Skeletal muscle satellite cell (primary cell): ENCODE measurements around the gene EPHA6.
"Not testable (repeated sequence)": the region's sequence is repeated elsewhere in the genome, so short reads cannot be mapped to it uniquely, and the experiment has no call there.

Source experiments
- H3K27me3 ChIP-seq: 2 replicates; pipeline ENCODE4 v1.7.0; 2013; ENCODE audit warnings: low read length; ENCODE audit not compliant: control insufficient read depth, insufficient read depth
- H3K36me3 ChIP-seq: 2 replicates; pipeline ENCODE4 v1.7.0; 2013; ENCODE audit warnings: mild to moderate bottlenecking, control low read depth, low read length; ENCODE audit not compliant: insufficient read depth
- H3K4me1 ChIP-seq: 2 replicates; pipeline ENCODE4 v1.7.0; 2013; ENCODE audit warnings: low read length; ENCODE audit not compliant: control insufficient read depth, insufficient read depth
- H3K4me2 ChIP-seq: 2 replicates; pipeline ENCODE4 v1.7.0; 2013; ENCODE audit warnings: mild to moderate bottlenecking, low read length
- H3K4me3 ChIP-seq: 2 replicates; pipeline ENCODE4 v1.7.0; 2013; ENCODE audit warnings: low read length
- H3K9ac ChIP-seq: 2 replicates; pipeline ENCODE4 v1.7.0; 2013; ENCODE audit warnings: mild to moderate bottlenecking, low read depth, low read length, moderate library complexity
- H3K9me3 ChIP-seq: replicated peaks from 2 replicates; pipeline ENCODE4 v1.7.0; 2013; ENCODE audit warnings: mild to moderate bottlenecking, control low read depth, low read length

EPHA6 gene

DNA sequence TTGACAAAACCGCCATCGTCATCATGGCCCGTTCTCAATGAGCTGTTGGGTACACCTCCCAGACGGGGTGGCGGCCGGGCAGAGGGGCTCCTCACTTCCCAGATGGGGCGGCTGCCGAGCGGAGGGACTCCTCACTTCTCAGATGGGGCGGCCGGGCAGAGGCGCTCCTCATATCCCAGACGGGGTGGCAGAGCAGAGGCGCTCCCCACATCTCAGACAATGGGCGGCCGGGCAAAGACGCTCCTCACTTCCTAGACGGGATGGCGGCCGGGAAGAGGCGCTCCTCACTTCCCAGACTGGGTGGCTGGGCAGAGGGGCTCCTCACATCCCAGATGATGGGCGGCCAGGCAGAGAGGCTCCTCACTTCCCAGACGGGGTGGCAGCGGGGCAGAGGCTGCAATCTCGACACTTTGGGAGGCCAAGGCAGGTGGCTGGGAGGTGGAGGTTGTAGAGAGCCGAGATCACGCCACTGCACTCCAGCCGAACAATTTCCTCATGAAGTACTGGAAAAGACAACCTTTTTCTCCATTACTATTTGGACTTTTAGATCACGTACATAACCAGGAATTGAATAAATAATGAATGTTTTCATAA lies 666.4 kb downstream of the EPHA6 start:
- not testable (repeated sequence) for H3K9me3 ChIP-seq, H3K4me3 ChIP-seq, H3K27me3 ChIP-seq, H3K4me2 ChIP-seq, H3K4me1 ChIP-seq, H3K9ac ChIP-seq, H3K36me3 ChIP-seq

DNA sequence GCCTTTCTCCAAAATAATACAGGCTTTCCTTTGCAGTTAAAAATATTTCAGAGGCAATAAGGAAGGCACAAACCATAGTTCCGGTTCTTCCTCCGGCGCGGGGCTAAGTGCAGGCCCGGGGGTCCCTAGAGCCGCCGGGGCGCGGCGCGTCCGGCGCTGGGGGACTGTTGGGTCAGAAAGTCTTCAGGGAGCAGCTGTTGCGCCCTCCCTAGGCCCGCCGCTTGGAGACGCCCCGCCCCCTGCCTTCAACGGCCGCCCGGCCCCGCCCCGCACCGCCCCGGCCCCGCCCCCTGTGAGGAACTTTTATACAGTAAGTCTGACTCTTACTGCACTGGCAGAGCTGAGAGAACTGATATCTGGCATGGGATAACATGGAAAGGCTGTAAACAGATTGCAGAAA lies 667.0 kb downstream of the EPHA6 start:
- H3K4me3 ChIP-seq: no peak overlapping the region
- no peak overlapping the region for H3K4me2 ChIP-seq
- H3K27me3 ChIP-seq: no peaks in the 10 kb centered on the region
- no peaks in the 10 kb centered on the region for H3K4me1 ChIP-seq
- no peaks in the 10 kb centered on the region for H3K36me3 ChIP-seq
- no peaks in the 10 kb centered on the region for H3K9me3 ChIP-seq
- H3K9ac ChIP-seq: no peak overlapping the region

GRCh38 chr3:97485206-97485605 lies 670.8 kb downstream of the EPHA6 start:
- H3K4me2 ChIP-seq: no peak overlapping the region
- H3K27me3 ChIP-seq: no peaks in the 10 kb centered on the region
- H3K9ac ChIP-seq: no peak overlapping the region
- H3K4me3 ChIP-seq: no peak overlapping the region
- H3K4me1 ChIP-seq: no peaks in the 10 kb centered on the region
- H3K9me3 ChIP-seq: no peaks in the 10 kb centered on the region
- H3K36me3 ChIP-seq: no peaks in the 10 kb centered on the region

- no peaks in the 10 kb centered on the region for H3K27me3 ChIP-seq
- H3K9me3 ChIP-seq: no peaks in the 10 kb centered on the region
- H3K36me3 ChIP-seq: no peaks in the 10 kb centered on the region
- no peak overlapping the region for H3K4me2 ChIP-seq
- H3K9ac ChIP-seq: no peak overlapping the region
- no peaks in the 10 kb centered on the region for H3K4me1 ChIP-seq
- H3K4me3 ChIP-seq: no peak overlapping the region
Measured at GRCh38 chr3:97487587-97487986, 673.2 kb downstream of the EPHA6 start.

GRCh38 chr3:97488741-97489140 lies 674.3 kb downstream of the EPHA6 start:
- Histone ChIP-seq H3K4me2 (no peak overlapping the region), H3K9ac (no peak overlapping the region), H3K9me3 (no peaks in the 10 kb centered on the region), H3K4me1 (no peaks in the 10 kb centered on the region), H3K4me3 (no peak overlapping the region), H3K27me3 (no peaks in the 10 kb centered on the region), H3K36me3 (no peaks in the 10 kb centered on the region)

- Histone ChIP-seq H3K9me3 (no peaks in the 10 kb centered on the region), H3K27me3 (no peaks in the 10 kb centered on the region), H3K4me3 (no peak overlapping the region), H3K36me3 (no peaks in the 10 kb centered on the region), H3K9ac (no peak overlapping the region), H3K4me2 (no peak overlapping the region), H3K4me1 (no peaks in the 10 kb centered on the region)
Measured at GRCh38 chr3:97495896-97496295, 681.5 kb downstream of the EPHA6 start.

- no peaks in the 10 kb centered on the region for H3K36me3 ChIP-seq
- no peaks in the 10 kb centered on the region for H3K27me3 ChIP-seq
- H3K9ac ChIP-seq: no peak overlapping the region
- no peak overlapping the region for H3K4me2 ChIP-seq
- H3K4me3 ChIP-seq: no peak overlapping the region
- no peaks in the 10 kb centered on the region for H3K4me1 ChIP-seq
- no peaks in the 10 kb centered on the region for H3K9me3 ChIP-seq
Measured at GRCh38 chr3:97497138-97497537, 682.7 kb downstream of the EPHA6 start.

DNA sequence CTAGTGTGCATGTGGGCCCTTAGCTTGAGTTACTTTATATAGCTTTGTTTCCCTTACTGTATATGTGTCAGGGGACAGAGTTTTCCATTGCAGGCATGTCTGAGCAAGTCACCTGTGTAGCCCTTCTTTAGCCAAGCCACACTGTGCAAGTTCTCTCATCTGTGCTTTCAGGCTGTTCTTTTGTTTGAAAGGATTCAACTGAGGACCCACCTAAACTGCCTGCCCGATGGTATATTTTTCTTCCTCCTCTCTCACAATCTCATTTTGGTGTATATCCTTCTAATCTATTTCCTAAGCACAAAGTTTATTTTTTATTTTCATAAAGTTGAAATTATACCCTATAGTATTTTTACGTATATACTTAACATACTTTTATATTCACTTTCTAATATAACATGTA lies 690.1 kb downstream of the EPHA6 start:
- no peak overlapping the region for H3K9ac ChIP-seq
- no peaks in the 10 kb centered on the region for H3K9me3 ChIP-seq
- no peak overlapping the region for H3K4me2 ChIP-seq

GRCh38 chr3:97510795-97511194 lies 696.4 kb downstream of the EPHA6 start:
- Histone ChIP-seq H3K4me1 (no peaks in the 10 kb centered on the region), H3K9ac (no peak overlapping the region), H3K27me3 (no peaks in the 10 kb centered on the region), H3K36me3 (no peaks in the 10 kb centered on the region), H3K4me2 (no peak overlapping the region), H3K4me3 (no peak overlapping the region), H3K9me3 (no peaks in the 10 kb centered on the region)

More for the DNA sequence above, 690.1 kb downstream of the EPHA6 start:
- H3K27me3 ChIP-seq: no peaks in the 10 kb centered on the region
- H3K4me3 ChIP-seq: no peak overlapping the region
- H3K36me3 ChIP-seq: no peaks in the 10 kb centered on the region
- H3K4me1 ChIP-seq: no peaks in the 10 kb centered on the region

DNA sequence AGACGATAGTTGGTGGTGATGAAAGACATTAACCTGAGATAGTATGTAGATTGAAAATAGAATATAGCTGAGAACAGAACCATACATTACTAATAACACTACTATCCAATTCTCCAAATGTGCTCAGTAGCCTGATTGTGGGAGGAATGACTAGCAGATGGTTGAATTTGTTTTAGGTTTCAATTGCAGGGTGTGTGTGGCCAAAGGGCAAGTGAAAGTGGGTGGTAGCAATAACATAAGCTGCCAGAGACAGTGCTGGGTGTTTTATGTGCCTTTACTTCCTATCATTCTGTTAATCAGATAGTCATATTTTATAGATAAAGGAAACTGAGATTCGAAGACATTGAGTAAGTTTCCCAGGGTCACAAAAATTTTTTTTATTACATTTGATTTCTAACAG lies 700.7 kb downstream of the EPHA6 start:
- H3K4me2 ChIP-seq: no peak overlapping the region
- no peak overlapping the region for H3K9ac ChIP-seq
- no peaks in the 10 kb centered on the region for H3K27me3 ChIP-seq
- no peaks in the 10 kb centered on the region for H3K9me3 ChIP-seq
- no peaks in the 10 kb centered on the region for H3K36me3 ChIP-seq
- no peaks in the 10 kb centered on the region for H3K4me1 ChIP-seq
- no peak overlapping the region for H3K4me3 ChIP-seq

GRCh38 chr3:97530691-97531090 lies 716.3 kb downstream of the EPHA6 start:
- Histone ChIP-seq H3K4me3 (no peak overlapping the region), H3K27me3 (no peaks in the 10 kb centered on the region), H3K4me2 (no peak overlapping the region), H3K36me3 (no peaks in the 10 kb centered on the region), H3K9ac (no peak overlapping the region), H3K9me3 (no peaks in the 10 kb centered on the region), H3K4me1 (no peaks in the 10 kb centered on the region)

DNA sequence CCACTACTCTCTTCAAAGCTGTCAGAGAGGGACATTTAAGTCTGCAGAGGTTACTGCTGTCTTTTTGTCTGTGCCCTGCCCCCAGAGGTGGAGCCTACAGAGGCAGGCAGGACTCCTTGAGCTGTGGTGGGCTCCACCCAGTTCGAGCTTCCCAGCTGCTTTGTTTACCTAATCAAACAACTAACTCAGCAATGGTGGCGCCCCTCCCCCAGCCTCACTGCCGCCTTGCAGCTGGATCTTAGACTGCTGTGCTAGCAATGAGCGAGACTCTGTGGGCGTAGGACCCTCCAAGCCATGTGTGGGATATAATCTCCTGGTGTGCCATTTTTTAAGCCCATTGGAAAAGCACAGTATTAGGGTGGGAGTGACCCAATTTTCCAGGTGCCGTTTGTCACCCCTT lies 733.2 kb downstream of the EPHA6 start:
- H3K36me3 ChIP-seq, H3K9me3 ChIP-seq, H3K27me3 ChIP-seq, H3K4me3 ChIP-seq, H3K9ac ChIP-seq, H3K4me1 ChIP-seq, H3K4me2 ChIP-seq: not testable (repeated sequence)
